Measurements from ENCODE around the gene LRP2.
"Not testable (repeated sequence)": the region's sequence is repeated elsewhere in the genome, so short reads cannot be mapped to it uniquely, and the experiment has no call there.

LRP2 gene

DNA sequence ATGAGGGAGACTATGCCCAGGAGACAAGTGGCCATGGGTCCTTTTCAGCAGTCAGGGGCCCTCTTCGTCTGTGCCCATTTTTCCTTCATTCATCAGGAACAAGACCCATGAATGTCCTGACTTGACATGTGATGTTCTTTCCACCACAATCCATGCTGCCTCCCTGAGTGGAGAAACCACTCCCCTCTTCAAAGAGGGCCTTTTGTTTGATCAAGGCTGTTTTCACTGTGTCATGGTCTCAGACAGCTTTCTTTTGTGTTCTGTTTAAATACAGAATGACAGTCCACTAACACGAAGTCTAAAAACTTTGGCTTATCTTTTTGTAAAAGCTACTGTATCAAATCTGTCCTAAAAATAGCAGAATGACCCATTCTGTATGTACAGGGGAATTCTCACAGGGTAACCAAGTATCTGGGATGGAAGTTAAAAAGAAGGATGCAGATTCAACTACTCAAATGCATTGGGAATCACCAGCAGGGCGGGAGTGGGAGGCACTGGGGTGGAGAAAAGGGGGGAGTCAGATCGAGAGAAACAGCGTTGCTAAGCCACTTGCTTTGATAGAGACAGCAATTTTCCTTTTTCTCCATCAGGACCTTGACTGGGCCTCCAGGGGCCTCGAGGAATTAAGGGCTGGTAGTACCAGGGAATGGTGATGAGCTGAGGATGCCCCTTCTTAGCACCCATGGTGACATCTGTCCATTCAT, 13.9 kb downstream of the LRP2 start:
- DNase-seq (ENCODE audit: low spot score), result no peak

GRCh38 chr2:169345486-169346437, 16.6 kb downstream of the LRP2 start:
- DNase-seq (ENCODE audit: low spot score), result no peak

- no peak for DNase-seq (ENCODE audit: low spot score)
Observed at GRCh38 chr2:169344736-169345485, 17.4 kb downstream of the LRP2 start.

GRCh38 chr2:169343202-169343601, 19.1 kb downstream of the LRP2 start:
- no peak for DNase-seq (ENCODE audit: low spot score)

GRCh38 chr2:169339657-169340056, 22.7 kb downstream of the LRP2 start:
- no peak for DNase-seq (ENCODE audit: low spot score)

GRCh38 chr2:169336695-169337094, 25.6 kb downstream of the LRP2 start:
- no peak for DNase-seq (ENCODE audit: low spot score)

- DNase-seq (ENCODE audit: low spot score), result no peak
Observed at GRCh38 chr2:169330555-169331198, 31.7 kb downstream of the LRP2 start.

DNA sequence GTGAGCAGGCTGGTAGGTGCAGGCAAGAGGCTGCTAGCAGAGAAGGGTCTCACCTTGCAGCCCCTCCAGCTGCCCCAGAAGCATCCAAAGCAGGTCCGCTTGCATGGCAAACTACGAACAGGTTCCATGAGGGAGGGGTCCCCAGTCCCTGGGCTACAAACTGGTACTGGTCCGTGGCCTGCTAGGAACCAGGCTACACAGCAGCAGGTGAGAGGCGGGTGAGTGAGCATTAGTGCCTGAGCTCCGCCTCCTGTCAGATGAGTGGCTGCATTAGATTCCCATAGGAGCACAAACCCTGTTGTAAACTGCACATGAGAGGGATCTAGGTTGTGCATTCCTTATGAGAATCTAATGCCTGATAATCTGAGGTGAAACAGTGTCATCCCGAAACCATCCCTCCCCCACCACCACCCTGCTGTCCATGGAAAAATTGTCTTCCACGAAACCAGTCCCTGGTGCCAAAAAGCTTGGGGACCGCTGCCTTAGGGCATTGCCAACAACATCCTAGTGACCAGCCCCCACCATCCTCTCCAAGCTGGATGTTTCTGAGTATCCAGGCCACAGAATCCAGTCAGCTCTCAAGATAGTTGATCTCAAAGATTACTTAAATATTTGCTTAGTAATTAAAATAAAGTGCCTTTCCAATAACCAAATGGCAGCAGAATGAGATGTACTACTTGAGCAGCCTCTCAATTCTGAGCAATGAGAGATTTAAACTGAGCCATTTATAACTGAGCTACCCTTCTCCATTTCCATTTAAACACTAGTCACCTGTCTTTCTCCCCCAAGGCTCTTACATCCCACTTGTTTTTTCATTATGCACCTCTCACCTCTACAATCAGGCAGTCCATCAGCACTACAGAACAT, 32.4 kb downstream of the LRP2 start:
- DNase-seq (ENCODE audit: low spot score), result no peak

DNA sequence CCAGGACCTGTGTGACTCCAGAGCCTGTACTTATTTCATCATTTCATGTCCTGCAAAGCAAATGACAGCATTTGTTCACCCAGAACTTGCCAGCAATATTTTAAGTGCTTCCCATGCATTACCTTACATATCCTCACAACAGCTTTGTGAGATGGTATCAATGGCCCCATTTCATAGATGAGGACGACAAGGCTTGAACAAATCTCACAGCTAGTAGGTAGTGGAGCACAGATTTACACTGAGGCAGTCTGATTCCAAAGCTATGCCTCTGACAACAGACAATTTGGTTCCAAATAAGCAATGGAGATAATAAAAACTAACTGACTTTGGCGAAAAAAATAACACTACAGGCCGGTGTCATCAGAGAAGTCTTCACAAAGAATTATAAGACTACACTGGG, 33.5 kb downstream of the LRP2 start:
- DNase-seq (ENCODE audit: low spot score), result no peak

GRCh38 chr2:169327837-169328236, 34.5 kb downstream of the LRP2 start:
- not testable (repeated sequence) for DNase-seq (ENCODE audit: low spot score)

GRCh38 chr2:169325886-169326285, 36.4 kb downstream of the LRP2 start:
- DNase-seq (ENCODE audit: low spot score), result not testable (repeated sequence)

DNA sequence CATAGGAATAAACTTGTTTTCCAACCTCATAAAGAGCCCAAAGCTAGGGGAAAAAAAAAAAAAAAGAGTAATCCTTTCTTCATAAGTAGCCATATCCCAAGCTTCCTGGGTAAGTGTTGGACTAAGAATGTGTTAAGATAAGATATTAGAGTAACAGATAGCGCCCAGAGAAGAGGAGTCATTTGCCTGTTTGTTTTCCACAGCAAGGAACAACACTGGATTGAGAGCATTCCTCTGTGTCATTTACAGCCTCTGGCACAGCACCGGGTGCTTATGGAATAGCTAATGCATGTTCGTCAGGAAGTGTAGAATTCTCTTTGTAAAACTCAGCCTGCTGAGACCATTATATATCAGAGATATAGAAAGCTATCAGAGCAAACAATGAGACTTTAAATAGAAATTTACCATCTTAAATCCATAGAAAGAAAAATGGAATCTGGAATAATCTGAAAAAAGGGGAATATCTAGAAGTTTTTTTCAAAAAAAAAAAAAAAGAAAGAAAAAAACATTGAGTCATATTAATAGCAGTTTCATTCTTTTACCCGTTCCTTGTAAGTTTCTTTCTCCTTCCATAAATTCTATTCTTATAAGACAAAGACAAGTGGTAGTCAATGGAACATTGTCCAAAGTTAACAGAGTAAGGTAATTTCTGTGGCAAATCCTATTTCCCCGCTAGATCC, 37.6 kb downstream of the LRP2 start:
- no peak for DNase-seq (ENCODE audit: low spot score)

DNA sequence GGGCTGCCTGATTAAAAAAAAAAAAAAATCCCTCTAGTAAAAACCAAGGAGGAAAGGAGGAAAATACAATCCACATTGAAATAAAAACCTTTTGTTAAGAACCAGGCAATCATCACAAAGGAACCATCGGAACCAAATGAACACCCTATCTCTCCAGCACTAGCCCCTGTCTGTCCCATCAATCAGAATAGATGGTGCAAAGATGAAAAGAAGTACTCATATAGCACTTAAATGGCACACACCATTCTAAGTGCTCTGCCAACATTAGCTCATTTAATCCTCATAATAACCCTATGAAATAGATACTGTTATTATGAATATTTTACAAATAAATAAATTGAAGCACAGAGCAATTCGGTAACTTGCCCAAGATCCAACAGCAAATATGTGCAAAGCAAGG, 38.5 kb downstream of the LRP2 start:
- DNase-seq (ENCODE audit: low spot score), result no peak

GRCh38 chr2:169320561-169320960, 41.8 kb downstream of the LRP2 start:
- DNase-seq (ENCODE audit: low spot score), result no peak

- DNase-seq (ENCODE audit: low spot score), result no peak
Observed at GRCh38 chr2:169315357-169315756, 47.0 kb downstream of the LRP2 start.

DNA sequence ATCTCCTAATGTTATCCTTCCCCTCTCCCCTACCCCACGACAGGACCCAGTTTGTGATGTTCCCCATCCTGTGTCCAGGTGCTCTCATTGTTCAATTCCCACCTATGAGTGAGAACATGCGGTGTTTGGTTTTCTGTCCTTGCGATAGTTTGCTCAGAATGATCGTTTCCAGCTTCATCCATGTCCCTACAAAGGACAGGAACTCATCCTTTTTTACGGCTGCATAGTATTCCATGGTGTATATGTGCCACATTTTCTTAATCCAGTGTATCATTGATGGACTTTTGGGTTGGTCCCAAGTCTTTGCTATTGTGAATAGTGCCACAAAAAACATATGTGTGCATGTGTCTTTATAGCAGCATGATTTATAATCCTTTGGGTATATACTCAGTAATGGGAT, 54.0 kb downstream of the LRP2 start:
- DNase-seq (ENCODE audit: low spot score), result not testable (repeated sequence)

DNA sequence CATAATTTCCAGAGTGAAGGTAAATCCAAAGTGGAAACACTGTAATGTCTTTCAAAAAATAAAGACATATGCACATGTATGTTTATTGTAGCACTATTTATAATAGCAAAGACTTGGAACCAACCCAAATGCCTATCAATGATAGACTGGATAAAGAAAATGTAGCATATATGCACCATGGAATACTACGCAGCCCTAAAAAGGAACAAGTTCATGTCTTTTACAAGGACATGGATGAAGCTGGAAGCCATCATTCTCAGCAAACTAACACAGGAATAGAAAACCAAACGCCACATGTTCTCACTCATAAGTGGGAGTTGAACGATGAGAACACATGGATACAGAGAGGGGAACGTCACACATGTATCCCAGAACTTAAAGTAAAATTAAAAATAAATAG, 57.6 kb downstream of the LRP2 start:
- DNase-seq (ENCODE audit: low spot score), result not testable (repeated sequence)

DNA sequence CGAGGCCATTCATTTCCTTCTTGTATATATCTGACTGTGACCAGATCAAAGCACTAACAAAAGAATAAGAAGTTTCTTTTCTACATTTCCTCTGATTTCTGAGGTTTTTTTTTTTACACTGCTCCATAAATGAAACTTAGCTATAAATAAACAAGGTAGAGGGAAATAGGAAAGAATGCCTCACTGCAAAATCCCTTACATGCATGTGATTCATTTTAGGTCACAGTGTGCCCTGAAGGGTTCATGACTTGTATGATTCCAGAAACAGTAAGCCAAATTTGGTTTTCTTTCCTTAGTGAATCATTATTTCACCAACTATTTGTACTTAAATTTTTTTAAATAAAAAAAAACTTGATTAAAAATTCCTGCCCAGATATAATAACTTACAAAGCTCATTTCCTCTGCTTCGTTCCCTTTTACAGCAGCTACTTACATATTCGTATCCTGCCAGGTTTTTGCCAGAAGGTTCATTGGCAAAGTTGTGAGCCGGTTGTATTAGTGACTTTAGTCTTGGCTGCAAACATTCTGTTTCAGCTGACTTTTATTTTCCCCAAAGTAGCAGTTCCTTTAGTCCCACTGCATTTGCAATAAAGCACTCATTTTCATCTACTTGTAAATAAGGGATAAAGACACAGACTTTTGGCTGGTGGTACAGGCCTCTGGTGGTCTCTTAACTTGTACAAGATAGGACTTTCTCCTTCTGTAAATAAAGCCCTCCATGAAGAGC, 58.6 kb downstream of the LRP2 start:
- no peak for DNase-seq (ENCODE audit: low spot score)

DNA sequence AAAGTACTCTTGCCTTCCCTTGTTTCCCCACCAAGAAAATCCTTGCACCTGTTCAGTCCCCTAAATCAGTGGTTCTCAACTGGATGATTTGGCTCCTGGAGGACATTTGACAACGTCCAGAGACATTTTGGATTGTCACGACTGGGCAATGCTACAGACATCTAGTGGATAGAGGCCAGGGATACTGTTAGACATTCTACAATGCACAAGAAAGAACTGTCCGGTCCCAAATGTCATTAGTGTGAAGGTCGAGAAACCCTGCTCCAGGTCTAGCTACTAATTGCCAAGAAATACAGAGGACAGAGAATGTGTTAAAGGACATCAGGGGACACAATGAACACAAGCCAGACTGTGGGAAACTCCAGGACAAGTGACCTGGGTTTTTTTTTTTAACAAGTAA, 60.0 kb downstream of the LRP2 start:
- no peak for DNase-seq (ENCODE audit: low spot score)
